Measurements from ENCODE around the gene SLC39A11. TPM values are rescaled to one million over a fixed set of nuclear protein-coding genes. Genes with fewer than 3 reads are reported as not detected.

SLC39A11 gene
- total and polyA plus RNA-seq, 12 donors: 7.0 to 91.4 (median 22.7) TPM

DNA sequence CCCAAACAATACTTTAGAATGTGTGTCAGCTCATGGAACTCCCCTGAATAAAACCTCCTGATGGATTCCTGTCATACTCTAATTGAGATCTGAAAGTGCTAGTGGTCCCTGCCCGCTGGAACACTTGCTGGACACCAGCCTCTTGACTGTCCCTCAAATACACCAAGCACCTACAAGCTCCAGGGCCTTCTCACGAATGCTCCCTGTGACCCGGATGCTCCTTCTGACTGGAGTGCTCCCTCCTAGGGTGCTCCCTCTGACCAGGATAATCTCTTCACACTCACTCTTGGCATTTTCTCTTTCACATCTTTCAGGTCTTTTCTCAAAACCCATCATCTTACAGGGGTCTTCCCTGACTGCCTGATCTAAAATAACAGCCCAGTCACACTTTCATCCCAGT, 205.9 kb downstream of the SLC39A11 start:
- no peaks in the 10 kb centered on the region for H3K9me3 ChIP-seq (replicated peaks in 1 of 3)
- H3K4me1 ChIP-seq (replicated peaks in 1 of 2): no peaks in the 10 kb centered on the region
- 93 to 99% (median 95%) methylated on average over 3 of the region's 3 CpGs for WGBS, 4 donors
- TF ChIP-seq, protein P1, sequence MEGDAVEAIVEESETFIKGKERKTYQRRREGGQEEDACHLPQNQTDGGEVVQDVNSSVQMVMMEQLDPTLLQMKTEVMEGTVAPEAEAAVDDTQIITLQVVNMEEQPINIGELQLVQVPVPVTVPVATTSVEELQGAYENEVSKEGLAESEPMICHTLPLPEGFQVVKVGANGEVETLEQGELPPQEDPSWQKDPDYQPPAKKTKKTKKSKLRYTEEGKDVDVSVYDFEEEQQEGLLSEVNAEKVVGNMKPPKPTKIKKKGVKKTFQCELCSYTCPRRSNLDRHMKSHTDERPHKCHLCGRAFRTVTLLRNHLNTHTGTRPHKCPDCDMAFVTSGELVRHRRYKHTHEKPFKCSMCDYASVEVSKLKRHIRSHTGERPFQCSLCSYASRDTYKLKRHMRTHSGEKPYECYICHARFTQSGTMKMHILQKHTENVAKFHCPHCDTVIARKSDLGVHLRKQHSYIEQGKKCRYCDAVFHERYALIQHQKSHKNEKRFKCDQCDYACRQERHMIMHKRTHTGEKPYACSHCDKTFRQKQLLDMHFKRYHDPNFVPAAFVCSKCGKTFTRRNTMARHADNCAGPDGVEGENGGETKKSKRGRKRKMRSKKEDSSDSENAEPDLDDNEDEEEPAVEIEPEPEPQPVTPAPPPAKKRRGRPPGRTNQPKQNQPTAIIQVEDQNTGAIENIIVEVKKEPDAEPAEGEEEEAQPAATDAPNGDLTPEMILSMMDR (IDR thresholded peaks at IDR 0.05): no peak
- no peaks in the 10 kb centered on the region for H3K27me3 ChIP-seq
- H3K27ac ChIP-seq: no peak overlapping the region
- H3K36me3 ChIP-seq (replicated peaks in 1 of 2): no peaks in the 10 kb centered on the region
- no peak overlapping the region for H3K4me3 ChIP-seq
- intact Hi-C loops (cut with DNase I): no loop called here
- no peak for DNase-seq

DNA sequence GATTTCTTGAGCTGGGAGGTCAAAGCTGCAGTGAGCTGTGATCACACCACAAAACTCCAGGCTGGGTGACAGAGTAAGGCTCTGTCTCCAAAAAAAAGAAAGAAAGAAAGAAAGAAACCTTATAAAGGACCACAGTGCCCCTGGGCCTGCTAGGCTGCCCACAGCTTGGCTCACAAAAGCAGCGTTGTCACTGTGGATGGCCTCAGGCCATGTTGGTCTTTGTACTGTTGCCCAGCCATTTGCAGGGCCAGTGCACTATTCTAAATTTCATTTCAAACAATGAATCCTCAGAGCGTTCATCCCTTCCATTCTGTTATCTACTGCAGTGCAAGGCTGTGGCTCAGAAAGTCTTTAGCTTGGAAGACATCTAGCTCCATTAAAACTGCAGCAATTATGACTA, 208.4 kb downstream of the SLC39A11 start:
- WGBS, 4 donors: 70 to 97% (median 87%) methylated on average over 2 of the region's 2 CpGs
- intact Hi-C loops (cut with DNase I): no loop called here
- Histone ChIP-seq H3K27me3 (no peaks in the 10 kb centered on the region), H3K4me3 (no peak overlapping the region), H3K9me3 (replicated peaks in 1 of 3) (no peaks in the 10 kb centered on the region), H3K27ac (no peak overlapping the region), H3K4me1 (replicated peaks in 1 of 2) (no peaks in the 10 kb centered on the region), H3K36me3 (replicated peaks in 1 of 2) (no peaks in the 10 kb centered on the region)
- TF ChIP-seq, protein P1 (IDR thresholded peaks at IDR 0.05): no peak
- no peak for TF ChIP-seq POLR2A (IDR thresholded peaks at IDR 0.05)
- no peak for DNase-seq

DNA sequence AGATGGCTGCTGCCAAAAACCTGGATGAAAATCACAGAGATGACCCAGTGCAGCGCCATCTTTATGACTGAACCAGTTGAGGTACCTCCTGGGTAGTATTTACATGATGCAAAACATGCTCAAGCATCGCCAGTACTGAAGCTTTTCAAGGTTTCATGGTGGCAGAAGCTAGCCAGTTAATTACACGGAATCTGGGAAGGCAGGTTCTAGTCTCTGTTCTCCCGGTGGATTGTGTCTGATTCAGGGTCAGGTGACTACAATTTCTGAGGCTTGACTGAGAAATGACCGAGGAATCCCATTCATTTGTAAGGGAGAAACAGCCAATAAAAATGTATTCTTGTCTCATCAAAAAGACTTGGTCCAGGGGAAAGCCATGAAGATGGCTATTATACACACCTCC, 209.1 kb downstream of the SLC39A11 start:
- intact Hi-C loops (cut with DNase I): no loop called here
- DNase-seq: no peak
- Histone ChIP-seq H3K4me1 (replicated peaks in 1 of 2) (no peaks in the 10 kb centered on the region), H3K4me3 (no peak overlapping the region), H3K27me3 (no peaks in the 10 kb centered on the region), H3K27ac (no peak overlapping the region), H3K36me3 (replicated peaks in 1 of 2) (no peaks in the 10 kb centered on the region), H3K9me3 (replicated peaks in 1 of 3) (no peaks in the 10 kb centered on the region)
- TF ChIP-seq, protein P1 (IDR thresholded peaks at IDR 0.05): no peak
- no peak for TF ChIP-seq POLR2A (IDR thresholded peaks at IDR 0.05)
- 94 to 98% (median 95%) methylated on average over 5 of the region's 5 CpGs for WGBS, 4 donors

DNA sequence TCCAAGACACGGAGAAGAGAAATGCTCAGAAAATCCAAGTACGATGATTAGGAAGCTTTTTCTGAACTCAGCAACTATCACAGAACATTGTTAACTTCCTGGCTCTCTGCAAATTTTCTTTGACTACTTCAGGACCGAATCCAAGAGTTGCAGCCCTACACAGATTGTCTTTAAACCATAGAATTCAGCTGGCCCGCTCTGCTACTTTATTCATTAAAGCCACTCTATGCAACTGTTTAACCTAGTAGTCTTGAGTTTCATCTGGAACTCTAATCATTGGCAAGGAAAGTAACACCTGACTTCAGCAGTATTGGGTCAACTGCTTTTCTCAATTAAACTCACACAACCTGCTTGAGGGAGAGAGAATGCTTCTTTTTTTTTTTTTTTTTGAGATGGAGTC, 210.1 kb downstream of the SLC39A11 start:
- H3K4me3 ChIP-seq: no peak overlapping the region
- H3K27ac ChIP-seq: no peak overlapping the region
- H3K36me3 ChIP-seq (replicated peaks in 1 of 2): no peaks in the 10 kb centered on the region
- DNase-seq: no peak
- intact Hi-C loops (cut with DNase I): no loop called here
- no peaks in the 10 kb centered on the region for H3K4me1 ChIP-seq (replicated peaks in 1 of 2)
- no peaks in the 10 kb centered on the region for H3K9me3 ChIP-seq (replicated peaks in 1 of 3)
- no peaks in the 10 kb centered on the region for H3K27me3 ChIP-seq
- TF ChIP-seq POLR2A (IDR thresholded peaks at IDR 0.05): no peak
- TF ChIP-seq, protein P1 (IDR thresholded peaks at IDR 0.05): no peak
- WGBS, 4 donors: 87 to 96% (median 92%) methylated on average over 4 of the region's 4 CpGs
